HepG2 (cell line): ENCODE measurements around the gene HBM. TPM values are rescaled to one million over a fixed set of nuclear protein-coding genes. Genes with fewer than 3 reads are reported as not detected.

ENCODE experiments used
- AHR ChIP-seq: IDR thresholded peaks from 2 replicates; pipeline ENCODE4 v1.6.1; 2018; ENCODE audit warnings: missing genetic modification reagents, missing compliant biosample characterization
- ARID5B ChIP-seq: IDR thresholded peaks from 2 replicates; pipeline ENCODE4 v1.4.0; 2020; ENCODE audit warnings: mild to moderate bottlenecking, missing genetic modification reagents
- EHMT2 ChIP-seq: fragments of 200-600 bp; sonication (generic); IDR thresholded peaks from 2 replicates; pipeline ENCODE4 v1.7.0; 2017; ENCODE audit warnings: antibody characterized with exemption, low read depth, low read length, borderline replicate concordance
- ELF3 ChIP-seq: IDR thresholded peaks from 2 replicates; pipeline ENCODE4 v1.6.1; 2016; ENCODE audit warnings: missing genetic modification reagents, missing compliant biosample characterization
- KAT8 ChIP-seq: IDR thresholded peaks from 2 replicates; pipeline ENCODE4 v1.6.1; 2016; ENCODE audit warnings: missing genetic modification reagents, missing compliant biosample characterization
- KLF16 ChIP-seq, 2 experiments: sonication (generic) in 1 of 2; formaldehyde crosslinking in 1 of 2; IDR thresholded peaks; 2 replicates each; pipeline versions ENCODE4 v1.6.1 to v1.8.0; 2016 to 2023; ENCODE audit warnings: missing genetic modification reagents in 2 of 2, missing compliant biosample characterization in 1 of 2
- MXD3 ChIP-seq: IDR thresholded peaks from 2 replicates; pipeline ENCODE4 v1.6.1; 2016; ENCODE audit warnings: mild to moderate bottlenecking, missing biosample characterization, missing genetic modification reagents
- MXD4 ChIP-seq: IDR thresholded peaks from 2 replicates; pipeline ENCODE4 v1.6.1; 2016; ENCODE audit warnings: mild to moderate bottlenecking, missing biosample characterization, missing genetic modification reagents
- NKX3-1 ChIP-seq: sonication (generic); formaldehyde crosslinking; IDR thresholded peaks from 2 replicates; pipeline ENCODE4 v1.5.0; 2020; ENCODE audit warnings: missing genetic modification reagents
- RARA ChIP-seq: IDR thresholded peaks from 2 replicates; pipeline ENCODE4 v1.6.1; 2016; ENCODE audit warnings: missing genetic modification reagents, missing compliant biosample characterization
- REST ChIP-seq, 2 experiments: IDR thresholded peaks; 2 replicates each; pipeline ENCODE4 v1.6.1; 2011 to 2012; ENCODE audit warnings: low read length in 2 of 2, borderline replicate concordance in 1 of 2, low read depth in 1 of 2, mild to moderate bottlenecking in 1 of 2, moderate library complexity in 1 of 2
- RXRB ChIP-seq: IDR thresholded peaks from 2 replicates; pipeline ENCODE4 v1.6.1; 2016; ENCODE audit warnings: borderline replicate concordance, missing genetic modification reagents, missing compliant biosample characterization
- SMAD3 ChIP-seq: sonication (generic); formaldehyde crosslinking; IDR thresholded peaks from 2 replicates; pipeline ENCODE4 v1.4.0; 2020; ENCODE audit warnings: missing genetic modification reagents
- ZNF580 ChIP-seq: IDR thresholded peaks from 2 replicates; pipeline ENCODE4 v1.6.1; 2016; ENCODE audit warnings: low read depth, borderline replicate concordance
- ZNF589 ChIP-seq: sonication (generic); formaldehyde crosslinking; conservative IDR thresholded peaks from 2 replicates; pipeline ENCODE4 v1.8.0; 2022; ENCODE audit warnings: mild to moderate bottlenecking, moderate library complexity, missing genetic modification reagents
- ZNF687 ChIP-seq: sonication (generic); formaldehyde crosslinking; IDR thresholded peaks from 2 replicates; pipeline ENCODE4 v1.5.1; 2020; ENCODE audit warnings: mild to moderate bottlenecking, missing genetic modification reagents, moderate library complexity
- ZSCAN9 ChIP-seq: IDR thresholded peaks from 2 replicates; pipeline ENCODE4 v1.6.1; 2016; ENCODE audit warnings: borderline replicate concordance
- polyA plus RNA-seq, 8 experiments: library from polyadenylated mRNA; depleted of rRNA in 3 of 8; stranded (reverse) in 7 of 8; unstranded in 1 of 8; fragments of >200 nt; fragmentation: Illumina TruSeq in 4 of 8; extraction: Trizol in 4 of 8; gene quantifications; 2 replicates each; pipeline versions ENCODE4 v1.2.1 to v1.2.3, GENCODE V29; 2011 to 2016; ENCODE audit warnings: low read depth in 4 of 8, missing spikeins in 1 of 8, mixed read lengths in 1 of 8; ENCODE audit not compliant: insufficient read depth in 1 of 8
- total RNA-seq, 5 experiments: library from RNA; depleted of rRNA; stranded (reverse); fragments of >200 nt; fragmentation: Illumina TruSeq; extraction: Trizol; gene quantifications; 2 replicates each; pipeline ENCODE4 v1.2.3, GENCODE V29; 2016; ENCODE audit warnings: low read depth in 1 of 5

Gene HBM
- total and polyA plus RNA-seq, 2 of the 13 experiments (the other 11 are each of a cell fraction or from before 2014, with no cell fraction given), result not detected

- TF ChIP-seq ARID5B (CRISPR knock-in tag) (peak; percentile 42; the same call in 1 of the 2 replicates), KAT8 (CRISPR knock-in tag) (0 out of 2 replicates have a peak, but pooled peaks have one; percentile 46), ZSCAN9 (peak; percentile 90), ZNF589 (CRISPR knock-in tag) (peak; percentile 67; the same call in 1 of the 2 replicates), ELF3 (CRISPR knock-in tag) (peak; percentile 58; the same call in 1 of the 2 replicates), NKX3-1 (CRISPR knock-in tag) (0 out of 2 replicates have a peak, but pooled peaks have one; percentile 56), KLF16 (CRISPR knock-in tag; IDR thresholded peaks at IDR 0.05) (peak in 1 of 2 experiments; percentile 62; a peak in 2 of 4 replicates), EHMT2 (peak; percentile 67; the same call in 1 of the 2 replicates), RARA (peak; percentile 40; the same call in 1 of the 2 replicates), AHR (CRISPR knock-in tag) (0 out of 2 replicates have a peak, but pooled peaks have one; percentile 58), REST (IDR thresholded peaks at IDR 0.05; ENCODE audit: borderline replicate concordance in 1 of 2, low read depth in 1 of 2, low read length in 2 of 2) (peak; percentile 48 to 90), ZNF580 (CRISPR knock-in tag) (peak; percentile 49; the same call in 1 of the 2 replicates), SMAD3 (0 out of 2 replicates have a peak, but pooled peaks have one; percentile 54), MXD4 (peak; percentile 58; the same call in 1 of the 2 replicates), ZNF687 (peak; percentile 34), RXRB (CRISPR knock-in tag) (0 out of 2 replicates have a peak, but pooled peaks have one; percentile 42), MXD3 (CRISPR knock-in tag) (peak; percentile 71; the same call in 1 of the 2 replicates)
These were observed 4.3 kb downstream of the HBM start (continued) for GRCh38 chr16:170088-170507.
